SU-DHL-6 (cell line): ENCODE measurements around the gene MAP10.

ENCODE experiments used
- H2AFZ ChIP-seq: fragments of 200-600 bp; sonication (generic); 2 replicates; pipeline ENCODE4 v1.6.1; 2014; ENCODE audit warnings: low read depth, mild to moderate bottlenecking, moderate library complexity, mixed read lengths, antibody characterized with exemption, low read length; ENCODE audit not compliant: severe bottlenecking
- H3F3A ChIP-seq: fragments of 200-600 bp; shearing (Covaris generic); 2 replicates; pipeline ENCODE4 v1.6.0; 2016; ENCODE audit warnings: antibody characterized with exemption, mild to moderate bottlenecking; ENCODE audit not compliant: insufficient read depth
- H3K27ac ChIP-seq: fragments of 200-600 bp; sonication (generic); 2 replicates; pipeline ENCODE4 v1.5.1; 2016; ENCODE audit warnings: low read depth, mild to moderate bottlenecking, low read length, moderate library complexity, mixed read lengths
- H3K27me3 ChIP-seq: fragments of 200-600 bp; sonication (generic), shearing (Covaris generic); 2 replicates; pipeline ENCODE4 v1.6.0; 2014; ENCODE audit warnings: mild to moderate bottlenecking, low read length
- H3K36me3 ChIP-seq: fragments of 200-600 bp; sonication (generic); 2 replicates; pipeline ENCODE4 v1.6.1; 2014; ENCODE audit warnings: mild to moderate bottlenecking, low read length, mixed read lengths
- H3K4me2 ChIP-seq: fragments of 300-600, 200-600 bp; shearing (Covaris generic), sonication (generic); 2 replicates; pipeline ENCODE4 v1.6.0; 2014; ENCODE audit warnings: low read length, low read depth, mild to moderate bottlenecking; ENCODE audit not compliant: poor library complexity, severe bottlenecking
- H3K4me3 ChIP-seq: fragments of 200-600 bp; sonication (generic); 2 replicates; pipeline ENCODE4 v1.5.1; 2014; ENCODE audit warnings: antibody characterized with exemption, low read length, mild to moderate bottlenecking, mixed read lengths; ENCODE audit not compliant: insufficient read depth, poor library complexity, severe bottlenecking
- H3K79me2 ChIP-seq: fragments of 200-600 bp; sonication (generic); 2 replicates; pipeline ENCODE4 v1.6.1; 2014; ENCODE audit warnings: mild to moderate bottlenecking, low read length, moderate library complexity; ENCODE audit not compliant: insufficient read depth
- H3K9ac ChIP-seq: fragments of 200-600 bp; sonication (generic); 2 replicates; pipeline ENCODE4 v1.7.0; 2014; ENCODE audit warnings: mild to moderate bottlenecking, low read length
- H3K9me2 ChIP-seq: fragments of 200-600 bp; sonication (generic); replicated peaks from 2 replicates; pipeline ENCODE4 v1.6.1; 2014; ENCODE audit warnings: low read length; ENCODE audit not compliant: insufficient read depth
- H3K9me3 ChIP-seq: fragments of 200-600 bp; sonication (generic); 2 replicates; pipeline ENCODE4 v1.6.1; 2014; ENCODE audit warnings: low read length, mixed read lengths; ENCODE audit not compliant: insufficient read depth
- H4K20me1 ChIP-seq: fragments of 200-600 bp; sonication (generic); 2 replicates; pipeline ENCODE4 v1.6.1; 2014; ENCODE audit warnings: low read depth, mild to moderate bottlenecking, antibody characterized with exemption, low read length, moderate library complexity, mixed read lengths
- CTCF ChIP-seq: fragments of 200-600 bp; sonication (generic); IDR thresholded peaks from one replicate; pipeline ENCODE4 v1.5.1; 2017; ENCODE audit warnings: antibody characterized with exemption, mild to moderate bottlenecking, low read length, moderate library complexity; ENCODE audit not compliant: insufficient read depth, poor library complexity, severe bottlenecking
- EZH2phosphoT487 ChIP-seq: fragments of 200-600 bp; sonication (generic), shearing (Covaris generic); conservative IDR thresholded peaks from 2 replicates; pipeline ENCODE4 v1.6.1; 2018; ENCODE audit warnings: mild to moderate bottlenecking, antibody characterized with exemption, low read length, moderate library complexity, mixed read lengths

MAP10 gene

GRCh38 chr1:232812560-232812959 lies 7.3 kb downstream of the MAP10 start:
- H3K4me2 ChIP-seq = no peak overlapping the region
- H3K4me3 ChIP-seq = no peak overlapping the region
- H3K9ac ChIP-seq = no peak overlapping the region
- H3F3A ChIP-seq = no peaks in the 10 kb centered on the region; the same call in 1 of the 2 replicates
- no peak overlapping the region for H3K27ac ChIP-seq
- H4K20me1 ChIP-seq = no peaks in the 10 kb centered on the region
- TF ChIP-seq CTCF (no peak), EZH2phosphoT487 (no peak)
- H2AFZ ChIP-seq = no peak overlapping the region
- H3K9me2 ChIP-seq = no peaks in the 10 kb centered on the region
- no peaks in the 10 kb centered on the region for H3K27me3 ChIP-seq
- H3K79me2 ChIP-seq = no peaks in the 10 kb centered on the region
- no peaks in the 10 kb centered on the region for H3K36me3 ChIP-seq
- no peaks in the 10 kb centered on the region for H3K9me3 ChIP-seq

GRCh38 chr1:232813097-232813496 lies 7.9 kb downstream of the MAP10 start:
- TF ChIP-seq EZH2phosphoT487 (no peak), CTCF (no peak)
- no peaks in the 10 kb centered on the region for H3K9me3 ChIP-seq
- H2AFZ ChIP-seq = no peak overlapping the region
- H3K27ac ChIP-seq = no peak overlapping the region
- no peak overlapping the region for H3K4me3 ChIP-seq
- H3K9me2 ChIP-seq = no peaks in the 10 kb centered on the region
- no peaks in the 10 kb centered on the region for H3K79me2 ChIP-seq
- H3K9ac ChIP-seq = no peak overlapping the region
- H3K36me3 ChIP-seq = no peaks in the 10 kb centered on the region
- no peaks in the 10 kb centered on the region for H3F3A ChIP-seq
- no peak overlapping the region for H3K4me2 ChIP-seq
- no peaks in the 10 kb centered on the region for H4K20me1 ChIP-seq
- no peaks in the 10 kb centered on the region for H3K27me3 ChIP-seq

- H3K27me3 ChIP-seq = no peaks in the 10 kb centered on the region
- H3K27ac ChIP-seq = no peak overlapping the region
- H3K4me2 ChIP-seq = no peak overlapping the region
- H2AFZ ChIP-seq = no peak overlapping the region
- no peaks in the 10 kb centered on the region for H3K36me3 ChIP-seq
- H3K9me2 ChIP-seq = no peaks in the 10 kb centered on the region
- no peaks in the 10 kb centered on the region for H3K79me2 ChIP-seq
- H3K4me3 ChIP-seq = no peak overlapping the region
- H4K20me1 ChIP-seq = no peaks in the 10 kb centered on the region
- no peak overlapping the region for H3K9ac ChIP-seq
- no peaks in the 10 kb centered on the region for H3K9me3 ChIP-seq
- no peaks in the 10 kb centered on the region for H3F3A ChIP-seq
- TF ChIP-seq EZH2phosphoT487 = no peak
- no peak for TF ChIP-seq CTCF
These were observed 8.5 kb downstream of the MAP10 start for GRCh38 chr1:232813760-232814159.

- Histone ChIP-seq H3K36me3 (no peaks in the 10 kb centered on the region), H3K4me2 (no peak overlapping the region), H3K9me2 (no peaks in the 10 kb centered on the region), H3F3A (no peaks in the 10 kb centered on the region), H3K9ac (no peak overlapping the region), H2AFZ (no peak overlapping the region), H3K9me3 (no peaks in the 10 kb centered on the region), H3K27me3 (no peaks in the 10 kb centered on the region), H3K79me2 (no peaks in the 10 kb centered on the region), H3K27ac (no peak overlapping the region), H3K4me3 (no peak overlapping the region), H4K20me1 (no peaks in the 10 kb centered on the region)
- no peak for TF ChIP-seq CTCF
- no peak for TF ChIP-seq EZH2phosphoT487
These were observed 11.1 kb downstream of the MAP10 start for GRCh38 chr1:232816324-232816723.
